Caco-2 (cell line): ENCODE results near the gene CREB5. TPM values are rescaled to one million over a fixed set of nuclear protein-coding genes. Genes with fewer than 3 reads are reported as not detected.

Experiments used
- BruUV-seq: library from RNA; stranded (reverse); fragments of 400-500 nt; replicated peaks from 2 replicates; lab custom pipeline; 2021; lab: Mats Ljungman, UMichigan
- CTCF ChIA-PET: fragments of 300-600 bp; sonication (Branson Sonifier 250); formaldehyde crosslinking; loops from one replicate; lab custom pipeline; 2022; ENCODE audit warnings: antibody characterized with exemption; lab: Charles Lee
- POLR2A ChIA-PET: fragments of 300-600 bp; sonication (Branson Sonifier 250); formaldehyde crosslinking; loops from one replicate; lab custom pipeline; 2022; ENCODE audit warnings: antibody characterized with exemption; lab: Charles Lee
- DNase-seq, 2 experiments: peaks; one replicate each; pipeline versions ENCODE4 v3.0.0 to v3.0.0-alpha.2; 2020 to 2022
- H3K27me3 ChIP-seq: replicated peaks from 2 replicates; pipeline ENCODE4 v1.6.0; 2011; ENCODE audit warnings: low read length; ENCODE audit not compliant: control insufficient read depth, insufficient read depth
- H3K36me3 ChIP-seq: 2 replicates; pipeline ENCODE4 v1.5.1; 2011; ENCODE audit warnings: low read length; ENCODE audit not compliant: control insufficient read depth, insufficient read depth
- H3K4me1 ChIP-seq: fragments of 250-450 bp; sonication (Bioruptor Pico); 2 replicates; pipeline ENCODE4 v1.5.1; 2020; ENCODE audit warnings: mild to moderate bottlenecking
- H3K4me3 ChIP-seq: 2 replicates; pipeline ENCODE4 v1.5.1; 2011; ENCODE audit warnings: low read depth, mild to moderate bottlenecking, control low read depth, low read length
- H3K9me3 ChIP-seq: fragments of 250-450 bp; sonication (Bioruptor Pico); 2 replicates; pipeline ENCODE4 v1.5.1; 2020; ENCODE audit warnings: mild to moderate bottlenecking, moderate library complexity
- H3K27ac Mint-ChIP-seq: one replicate; pipeline ENCODE4 v1.8.0; 2022; ENCODE audit warnings: mixed read lengths; ENCODE audit not compliant: unreplicated experiment
- H3K27me3 Mint-ChIP-seq: one replicate; pipeline ENCODE4 v1.8.0; 2022; ENCODE audit warnings: mixed read lengths; ENCODE audit not compliant: insufficient read depth, unreplicated experiment
- H3K36me3 Mint-ChIP-seq: one replicate; pipeline ENCODE4 v1.8.0; 2022; ENCODE audit warnings: mild to moderate bottlenecking, mixed read lengths; ENCODE audit not compliant: insufficient read depth, unreplicated experiment
- H3K4me1 Mint-ChIP-seq: one replicate; pipeline ENCODE4 v1.8.0; 2022; ENCODE audit warnings: low read depth, mixed read lengths; ENCODE audit not compliant: unreplicated experiment
- H3K4me3 Mint-ChIP-seq: one replicate; pipeline ENCODE4 v1.8.0; 2022; ENCODE audit warnings: mild to moderate bottlenecking, moderate library complexity, mixed read lengths; ENCODE audit not compliant: unreplicated experiment
- H3K9me3 Mint-ChIP-seq: one replicate; pipeline ENCODE4 v1.8.0; 2022; ENCODE audit warnings: mixed read lengths; ENCODE audit not compliant: unreplicated experiment
- CTCF ChIP-seq, 2 experiments: fragments of 200-600 bp in 1 of 2; IDR thresholded peaks; 1 replicate in 1 of 2; 2 replicates in 1 of 2; pipeline versions ENCODE4 v1.5.1 to v1.8.0; 2011 to 2022; ENCODE audit warnings: antibody characterized with exemption in 1 of 2, control low read depth in 1 of 2, inconsistent platforms in 1 of 2, low read depth in 1 of 2, low read length in 1 of 2, mild to moderate bottlenecking in 1 of 2, moderate library complexity in 1 of 2; ENCODE audit not compliant: insufficient read depth in 1 of 2, severe bottlenecking in 1 of 2, unreplicated experiment in 1 of 2
- intact Hi-C: fragments of 100-400 bp; cut with micrococcal nuclease; formaldehyde crosslinking; loops from one replicate; pipeline ENCODE4 v1.10.0; 2022; ENCODE audit not compliant: unreplicated experiment
- total RNA-seq: library from RNA; stranded (reverse); gene quantifications from 2 replicates; pipeline ENCODE4 v1.2.3, GENCODE V29; 2022

The CREB5 gene
- total RNA-seq, 1 experiment from 2014 or later: 9.1 TPM

GRCh38 chr7:28623105-28623730 lies 210.9 kb downstream of the CREB5 start:
- peaks cover 22% of the 10 kb centered on the region for H3K4me1 Mint-ChIP-seq
- BruUV-seq: no TSS peak
- no peaks in the 10 kb centered on the region for H3K36me3 ChIP-seq
- H3K4me1 ChIP-seq: peaks cover 8% of the 10 kb centered on the region; the same call in 1 of the 2 replicates
- H3K36me3 Mint-ChIP-seq: no peaks in the 10 kb centered on the region
- H3K9me3 ChIP-seq: no peaks in the 10 kb centered on the region
- CTCF ChIA-PET: no interaction called here
- POLR2A ChIA-PET: no interaction called here
- intact Hi-C loops: loop anchor here (5.0 to 10.0 kb wide), 2 partner anchors 168 to 211 kb away; partner anchors contain the start of gene CREB5
- H3K4me3 Mint-ChIP-seq: no peak overlapping the region
- H3K27ac Mint-ChIP-seq: no peak overlapping the region
- H3K4me3 ChIP-seq: no peak overlapping the region
- H3K27me3 Mint-ChIP-seq: no peaks in the 10 kb centered on the region
- H3K27me3 ChIP-seq: no peaks in the 10 kb centered on the region
- TF ChIP-seq CTCF (IDR thresholded peaks at IDR 0.05; ENCODE audit: insufficient read depth in 1 of 2, low read depth in 1 of 2, low read length in 1 of 2, severe bottlenecking in 1 of 2, unreplicated experiment in 1 of 2): no peak
- no peak for DNase-seq
- no peaks in the 10 kb centered on the region for H3K9me3 Mint-ChIP-seq

DNA sequence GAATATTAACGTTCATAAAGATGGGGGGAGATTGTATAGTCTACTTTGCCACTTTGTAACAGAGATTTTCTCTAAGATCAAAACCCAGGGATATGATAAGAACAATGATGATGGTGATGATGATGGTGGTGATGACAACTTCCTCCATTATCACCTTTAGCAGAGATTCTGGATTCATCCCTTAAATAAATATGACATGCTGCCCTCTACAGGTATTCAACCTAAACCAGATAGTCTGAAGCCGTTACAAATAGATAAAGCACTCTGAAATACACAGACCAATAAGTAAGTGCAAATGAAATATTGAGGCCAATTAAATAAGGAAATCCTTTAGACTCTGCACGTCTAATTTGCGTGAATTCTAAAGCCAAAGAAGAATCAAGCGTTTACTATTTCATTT lies 211.5 kb downstream of the CREB5 start:
- H3K4me3 Mint-ChIP-seq: no peak overlapping the region
- Histone ChIP-seq H3K4me3 (no peak overlapping the region), H3K27me3 (no peaks in the 10 kb centered on the region), H3K9me3 (no peaks in the 10 kb centered on the region), H3K36me3 (no peaks in the 10 kb centered on the region), H3K4me1 (peaks cover 8% of the 10 kb centered on the region; the same call in 1 of the 2 replicates)
- TF ChIP-seq CTCF (IDR thresholded peaks at IDR 0.05; ENCODE audit: insufficient read depth in 1 of 2, low read depth in 1 of 2, low read length in 1 of 2, severe bottlenecking in 1 of 2, unreplicated experiment in 1 of 2): peak in 1 of 2 experiments; percentile 3
- CTCF ChIA-PET: no interaction called here
- intact Hi-C loops: loop anchor here (5.0 to 10.0 kb wide), 2 partner anchors 169 to 212 kb away; partner anchors contain the start of gene CREB5
- peaks cover 19% of the 10 kb centered on the region for H3K4me1 Mint-ChIP-seq
- BruUV-seq: no TSS peak
- POLR2A ChIA-PET: no interaction called here
- H3K27me3 Mint-ChIP-seq: no peaks in the 10 kb centered on the region
- no peak for DNase-seq
- H3K36me3 Mint-ChIP-seq: no peaks in the 10 kb centered on the region
- no peak overlapping the region for H3K27ac Mint-ChIP-seq
- H3K9me3 Mint-ChIP-seq: no peaks in the 10 kb centered on the region

DNA sequence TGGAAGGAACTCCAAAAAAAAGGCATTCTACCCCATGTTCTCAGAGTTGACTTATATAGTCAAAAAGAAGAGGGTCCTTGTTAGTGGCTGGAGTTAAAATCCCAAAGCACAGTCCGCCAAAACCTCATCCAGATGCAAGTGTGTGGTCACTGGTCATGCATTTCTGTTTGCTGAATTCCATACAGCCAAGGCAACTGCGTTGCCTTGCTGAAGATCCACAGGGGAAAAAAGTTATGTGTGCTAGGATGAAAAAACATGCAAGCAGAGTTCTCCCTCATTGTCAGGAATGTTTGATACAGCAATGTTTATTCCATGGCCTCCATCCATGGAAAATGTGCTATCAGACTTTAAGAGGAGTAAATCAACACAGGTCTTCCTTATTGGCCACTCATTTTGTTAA lies 213.1 kb downstream of the CREB5 start:
- no peaks in the 10 kb centered on the region for H3K36me3 Mint-ChIP-seq
- H3K9me3 ChIP-seq: no peaks in the 10 kb centered on the region
- H3K9me3 Mint-ChIP-seq: no peaks in the 10 kb centered on the region
- intact Hi-C loops: loop anchor here (10.0 kb wide), 1 partner anchor 171 kb away; no protein-coding TSS in a partner anchor
- H3K4me1 Mint-ChIP-seq: peaks cover 19% of the 10 kb centered on the region
- BruUV-seq: no TSS peak
- no peak for TF ChIP-seq CTCF (IDR thresholded peaks at IDR 0.05; ENCODE audit: insufficient read depth in 1 of 2, low read depth in 1 of 2, low read length in 1 of 2, severe bottlenecking in 1 of 2, unreplicated experiment in 1 of 2)
- no peak for DNase-seq
- no peak overlapping the region for H3K27ac Mint-ChIP-seq
- H3K36me3 ChIP-seq: no peaks in the 10 kb centered on the region
- H3K27me3 Mint-ChIP-seq: no peaks in the 10 kb centered on the region
- no peak overlapping the region for H3K4me3 Mint-ChIP-seq
- H3K4me1 ChIP-seq: peaks cover 16% of the 10 kb centered on the region; the same call in 1 of the 2 replicates
- POLR2A ChIA-PET: no interaction called here
- H3K27me3 ChIP-seq: no peaks in the 10 kb centered on the region
- CTCF ChIA-PET: no interaction called here
- H3K4me3 ChIP-seq: no peak overlapping the region
